ENCODE data around the gene DET1. TPM values are rescaled to one million over a fixed set of nuclear protein-coding genes. Genes with fewer than 3 reads are reported as not detected.
"Not testable (repeated sequence)": the region's sequence is repeated elsewhere in the genome, so short reads cannot be mapped to it uniquely, and the experiment has no call there.

DET1 gene
- total RNA-seq, 1 donor from 2014 or later: 3.3 TPM

GRCh38 chr15:88505721-88506120 lies 40.8 kb downstream of the DET1 start:
- intact Hi-C loops (cut with micrococcal nuclease): no loop called here

- intact Hi-C loops (cut with micrococcal nuclease): no loop called here
Observed at GRCh38 chr15:88504445-88504844, 42.0 kb downstream of the DET1 start.

- intact Hi-C loops (cut with micrococcal nuclease): no loop called here
Observed at GRCh38 chr15:88498996-88499395, 47.5 kb downstream of the DET1 start.

GRCh38 chr15:88497109-88497765 lies 49.2 kb downstream of the DET1 start:
- intact Hi-C loops (cut with micrococcal nuclease): no loop called here

- intact Hi-C loops (cut with micrococcal nuclease): no loop called here
Observed at GRCh38 chr15:88493844-88494243, 52.6 kb downstream of the DET1 start.

- intact Hi-C loops (cut with micrococcal nuclease): no loop called here
Observed at GRCh38 chr15:88491158-88491557, 55.3 kb downstream of the DET1 start.

GRCh38 chr15:88490036-88490435 lies 56.4 kb downstream of the DET1 start:
- intact Hi-C loops (cut with micrococcal nuclease): no loop called here

- intact Hi-C loops (cut with micrococcal nuclease): no loop called here
Observed at GRCh38 chr15:88489321-88489720, 57.2 kb downstream of the DET1 start.

- intact Hi-C loops (cut with micrococcal nuclease): no loop called here
Observed at GRCh38 chr15:88487796-88488523, 58.5 kb downstream of the DET1 start.

- intact Hi-C loops (cut with micrococcal nuclease): no loop called here
Observed at GRCh38 chr15:88487178-88487795, 59.2 kb downstream of the DET1 start.

GRCh38 chr15:88484682-88485331 lies 61.7 kb downstream of the DET1 start:
- intact Hi-C loops (cut with micrococcal nuclease): no loop called here

- intact Hi-C loops (cut with micrococcal nuclease): no loop called here
Observed at GRCh38 chr15:88482263-88482662, 64.2 kb downstream of the DET1 start.

- intact Hi-C loops (cut with micrococcal nuclease): no loop called here
Observed at GRCh38 chr15:88480981-88481380, 65.5 kb downstream of the DET1 start.

GRCh38 chr15:88479169-88479568 lies 67.3 kb downstream of the DET1 start:
- intact Hi-C loops (cut with micrococcal nuclease): no loop called here

- intact Hi-C loops (cut with micrococcal nuclease): no loop called here
Observed at GRCh38 chr15:88477904-88478303, 68.6 kb downstream of the DET1 start.

GRCh38 chr15:88477126-88477525 lies 69.4 kb downstream of the DET1 start:
- intact Hi-C loops (cut with micrococcal nuclease): no loop called here

GRCh38 chr15:88476635-88477060 lies 69.8 kb downstream of the DET1 start:
- intact Hi-C loops (cut with micrococcal nuclease): loop anchor here (1.0 kb wide), 1 partner anchor 188 kb away; no protein-coding TSS in a partner anchor

GRCh38 chr15:88473661-88474293 lies 72.7 kb downstream of the DET1 start:
- intact Hi-C loops (cut with micrococcal nuclease): not testable (repeated sequence)

- intact Hi-C loops (cut with micrococcal nuclease): no loop called here
Observed at GRCh38 chr15:88472225-88472624, 74.3 kb downstream of the DET1 start.

- intact Hi-C loops (cut with micrococcal nuclease): no loop called here
Observed at GRCh38 chr15:88470625-88471372, 75.7 kb downstream of the DET1 start.

GRCh38 chr15:88469321-88469720 lies 77.2 kb downstream of the DET1 start:
- intact Hi-C loops (cut with micrococcal nuclease): loop anchor here (5.0 kb wide), 2 partner anchors 363 to 1108 kb away; partner anchors contain the start of gene TICRR

Data from T-helper 1 cell treated with Interleukin-12 subunit alpha and Interleukin-12 subunit beta and Interleukin-4 antibody, amounts not matched to agents 30 ng/mL and 1 ng/mL, for 36 hours (primary cell).